MG63 (cell line): Measurements from ENCODE around the gene CFAP298. TPM values are rescaled to one million over a fixed set of nuclear protein-coding genes. Genes with fewer than 3 reads are reported as not detected.
"Not testable (repeated sequence)": the region's sequence is repeated elsewhere in the genome, so short reads cannot be mapped to it uniquely, and the experiment has no call there.

ENCODE experiments used
- DNase-seq: peaks from one replicate; pipeline ENCODE4 v3.0.0-alpha.2; 2020
- H3K27me3 ChIP-seq: fragments of 250-450 bp; sonication (Bioruptor Pico); 2 replicates; pipeline ENCODE4 v1.5.1; 2020; ENCODE audit warnings: mild to moderate bottlenecking, moderate library complexity
- H3K36me3 ChIP-seq: fragments of 250-450 bp; sonication (Bioruptor Pico); 2 replicates; pipeline ENCODE4 v1.5.1; 2020; ENCODE audit warnings: mild to moderate bottlenecking, moderate library complexity
- H3K4me3 ChIP-seq: fragments of 250-450 bp; sonication (Bioruptor Pico); 2 replicates; pipeline ENCODE4 v1.5.1; 2020; ENCODE audit warnings: mild to moderate bottlenecking, moderate library complexity
- H3K9me3 ChIP-seq: fragments of 250-450 bp; sonication (Bioruptor Pico); 2 replicates; pipeline ENCODE4 v1.5.1; 2020; ENCODE audit warnings: mild to moderate bottlenecking, moderate library complexity
- total RNA-seq: library from RNA; depleted of rRNA; stranded (reverse); fragments of >200 nt; shearing (Covaris generic); gene quantifications from 2 replicates; pipeline ENCODE4 v1.2.3, GENCODE V29; 2014; ENCODE audit warnings: low replicate concordance; rRNA removed

Gene CFAP298, protein sequence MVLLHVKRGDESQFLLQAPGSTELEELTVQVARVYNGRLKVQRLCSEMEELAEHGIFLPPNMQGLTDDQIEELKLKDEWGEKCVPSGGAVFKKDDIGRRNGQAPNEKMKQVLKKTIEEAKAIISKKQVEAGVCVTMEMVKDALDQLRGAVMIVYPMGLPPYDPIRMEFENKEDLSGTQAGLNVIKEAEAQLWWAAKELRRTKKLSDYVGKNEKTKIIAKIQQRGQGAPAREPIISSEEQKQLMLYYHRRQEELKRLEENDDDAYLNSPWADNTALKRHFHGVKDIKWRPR
- total RNA-seq = 65.4 and 92.8 TPM in 2 replicates

DNA sequence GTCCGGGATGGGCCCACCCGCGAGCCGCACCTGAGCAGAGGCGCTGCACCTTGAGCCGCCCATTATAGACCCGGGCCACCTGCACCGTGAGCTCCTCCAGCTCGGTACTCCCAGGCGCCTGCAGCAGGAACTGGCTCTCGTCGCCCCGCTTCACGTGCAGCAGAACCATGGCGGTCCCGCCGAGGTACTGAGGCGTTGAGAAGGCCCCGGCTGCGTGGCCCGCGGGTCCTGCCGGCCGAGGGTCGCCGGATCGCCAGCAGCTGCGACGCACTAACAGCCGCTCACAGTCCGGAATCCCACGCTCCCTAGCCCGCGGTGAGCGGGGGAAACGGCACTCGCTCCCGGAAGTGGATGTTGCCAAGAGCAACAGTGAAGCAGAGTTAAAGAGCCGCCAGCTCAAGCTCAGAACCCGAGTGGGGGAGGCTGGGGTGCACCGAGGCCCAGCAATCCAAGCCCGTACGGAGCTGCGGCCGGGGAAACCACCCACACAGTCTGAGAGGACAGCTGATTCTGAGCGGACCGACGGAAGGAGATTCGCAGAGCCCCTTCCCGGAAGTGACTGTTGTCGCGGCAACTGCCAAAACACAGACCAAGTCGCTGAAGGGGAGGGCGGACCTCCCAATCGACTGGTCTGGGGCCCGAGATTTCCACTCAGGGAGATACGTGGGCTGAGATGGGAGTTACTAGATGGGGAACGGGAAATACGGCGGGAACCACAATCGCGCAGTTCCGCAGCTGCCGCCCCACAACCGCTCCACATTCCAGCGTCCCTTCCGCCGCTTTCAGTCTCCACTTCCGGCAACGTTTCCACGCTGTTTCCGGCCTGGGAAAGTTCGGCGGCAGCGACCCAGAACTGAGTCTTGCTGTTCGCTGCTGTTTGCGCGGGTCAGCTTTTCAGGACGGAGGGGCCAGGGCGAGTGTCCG is at the start of gene CFAP298:
Gene CFAP298, minus strand, starts transcription at position 303 of the 924 bp plus-strand sequence. Its CDS starts 134 bp downstream, at position 169.
- H3K36me3 ChIP-seq = peaks cover 21% of the 10 kb centered on the region
- peak; percentile 93 for DNase-seq
- H3K4me3 ChIP-seq = peak within 1 kb of the TSS; percentile 98
- H3K9me3 ChIP-seq = no peaks in the 10 kb centered on the region
- H3K27me3 ChIP-seq = no peaks in the 10 kb centered on the region

DNA sequence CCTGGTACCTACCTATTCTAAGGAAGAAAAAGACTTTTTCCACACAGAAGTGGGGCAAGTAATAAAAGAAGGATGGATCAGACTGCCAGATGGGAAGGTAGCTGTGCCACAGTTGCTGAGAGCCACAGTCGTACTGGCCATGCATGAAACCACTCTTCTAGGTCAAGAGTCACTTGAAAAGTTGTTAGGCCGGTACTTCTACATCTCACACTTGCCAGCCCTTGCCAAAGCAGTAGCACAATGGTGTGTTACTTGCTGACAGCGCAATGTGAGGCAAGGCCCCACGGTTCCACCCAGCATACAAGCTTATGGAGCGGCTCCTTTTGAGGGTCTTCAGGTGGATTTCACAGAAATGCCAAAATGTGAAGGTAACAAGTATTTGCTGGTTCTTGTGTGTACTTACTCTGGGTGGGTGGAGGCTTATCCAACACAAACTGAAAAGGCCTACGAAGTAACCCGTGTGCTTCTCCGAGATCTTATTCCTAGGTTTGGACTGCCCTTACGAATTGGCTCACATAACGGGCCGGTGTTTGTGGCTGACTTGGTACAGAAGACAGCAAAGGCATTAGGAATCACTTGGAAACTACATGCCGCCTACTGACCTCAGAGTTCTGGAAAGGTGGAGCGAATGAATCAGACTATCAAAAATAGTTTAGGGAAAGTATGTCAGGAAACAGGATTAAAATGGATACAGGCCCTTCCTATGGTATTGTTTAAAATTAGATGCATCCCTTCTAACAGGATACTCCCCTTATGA is 49.0 kb upstream of the CFAP298 start:
- H3K9me3 ChIP-seq = peaks cover 11% of the 10 kb centered on the region
- not testable (repeated sequence) for DNase-seq, H3K27me3 ChIP-seq, H3K4me3 ChIP-seq
- peaks cover 29% of the 10 kb centered on the region for H3K36me3 ChIP-seq

DNA sequence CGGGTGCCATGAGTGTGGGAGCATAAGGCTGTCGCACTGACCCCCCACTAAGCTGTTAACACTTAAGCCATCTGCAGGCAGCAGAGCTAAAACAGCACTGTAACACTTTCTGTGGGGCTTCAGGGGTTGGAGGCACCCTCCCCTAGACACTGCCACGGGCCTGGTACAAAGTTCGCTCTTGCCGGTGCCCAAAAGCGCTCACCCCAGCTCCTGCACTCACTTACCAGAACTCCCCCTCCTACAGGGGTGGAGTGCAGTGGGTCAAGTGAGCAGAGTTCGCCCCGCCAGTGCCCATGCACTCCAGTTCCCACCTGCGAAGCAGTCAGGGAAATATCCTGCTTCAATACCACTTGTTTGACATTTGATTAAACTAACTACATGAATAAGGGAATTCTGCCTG is 46.3 kb upstream of the CFAP298 start:
- Histone ChIP-seq H3K27me3 (no peaks in the 10 kb centered on the region), H3K4me3 (no peak overlapping the region), H3K36me3 (peaks cover 6% of the 10 kb centered on the region), H3K9me3 (no peaks in the 10 kb centered on the region)
- DNase-seq = no peak

DNA sequence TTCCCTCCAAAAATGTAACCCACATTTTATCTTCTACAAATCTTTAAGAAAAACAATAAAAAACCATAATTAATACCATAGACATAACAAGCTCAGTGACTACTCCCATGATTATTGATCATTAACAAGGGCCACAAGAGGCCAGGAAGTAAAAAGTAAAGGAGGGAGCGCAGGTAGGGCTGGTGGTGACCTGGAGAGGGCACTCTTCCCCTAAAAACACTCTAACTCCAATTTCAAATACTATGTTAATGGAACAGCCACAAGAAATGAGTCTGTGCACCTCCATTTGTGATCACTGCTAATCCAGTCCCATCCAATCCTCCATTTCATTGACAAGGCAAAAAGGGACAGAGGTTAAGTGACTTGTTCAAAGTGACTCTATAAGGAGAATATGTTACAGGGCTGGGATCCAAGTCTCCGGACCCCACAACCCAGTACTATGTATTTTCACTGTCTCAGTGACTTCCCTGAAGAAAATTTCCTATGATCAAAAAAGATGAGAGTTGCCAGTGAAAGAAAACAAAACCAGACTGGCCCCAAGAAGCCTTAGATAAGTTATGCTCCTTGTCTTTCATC is 41.2 kb upstream of the CFAP298 start:
- no peak for DNase-seq
- peaks cover 3% of the 10 kb centered on the region for H3K36me3 ChIP-seq
- no peaks in the 10 kb centered on the region for H3K9me3 ChIP-seq

DNA sequence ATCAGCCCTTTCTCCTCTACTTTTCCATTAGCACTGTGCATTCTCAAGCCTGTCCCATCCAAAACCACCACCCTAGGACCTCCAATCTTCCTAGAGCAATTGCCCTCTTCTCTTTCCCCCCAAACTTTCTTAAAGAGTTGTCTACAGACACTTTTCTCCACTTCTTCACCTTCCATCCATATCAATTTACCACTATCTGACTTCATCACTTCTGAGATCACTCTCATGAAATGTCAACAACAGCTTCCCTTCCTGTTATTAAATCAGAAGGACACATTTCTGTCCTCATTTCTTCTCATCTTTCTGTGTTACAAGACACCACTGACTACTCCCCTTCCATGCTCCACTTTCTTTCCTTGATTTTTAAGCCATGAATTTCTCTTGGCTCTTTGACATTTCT is 36.0 kb upstream of the CFAP298 start:
- Histone ChIP-seq H3K36me3 (no peaks in the 10 kb centered on the region; the same call in 1 of the 2 replicates), H3K27me3 (no peaks in the 10 kb centered on the region), H3K9me3 (no peaks in the 10 kb centered on the region), H3K4me3 (no peak overlapping the region)
- DNase-seq = no peak

More for the DNA sequence above, 41.2 kb upstream of the CFAP298 start:
- Histone ChIP-seq H3K4me3 (no peak overlapping the region), H3K27me3 (no peaks in the 10 kb centered on the region)

DNA sequence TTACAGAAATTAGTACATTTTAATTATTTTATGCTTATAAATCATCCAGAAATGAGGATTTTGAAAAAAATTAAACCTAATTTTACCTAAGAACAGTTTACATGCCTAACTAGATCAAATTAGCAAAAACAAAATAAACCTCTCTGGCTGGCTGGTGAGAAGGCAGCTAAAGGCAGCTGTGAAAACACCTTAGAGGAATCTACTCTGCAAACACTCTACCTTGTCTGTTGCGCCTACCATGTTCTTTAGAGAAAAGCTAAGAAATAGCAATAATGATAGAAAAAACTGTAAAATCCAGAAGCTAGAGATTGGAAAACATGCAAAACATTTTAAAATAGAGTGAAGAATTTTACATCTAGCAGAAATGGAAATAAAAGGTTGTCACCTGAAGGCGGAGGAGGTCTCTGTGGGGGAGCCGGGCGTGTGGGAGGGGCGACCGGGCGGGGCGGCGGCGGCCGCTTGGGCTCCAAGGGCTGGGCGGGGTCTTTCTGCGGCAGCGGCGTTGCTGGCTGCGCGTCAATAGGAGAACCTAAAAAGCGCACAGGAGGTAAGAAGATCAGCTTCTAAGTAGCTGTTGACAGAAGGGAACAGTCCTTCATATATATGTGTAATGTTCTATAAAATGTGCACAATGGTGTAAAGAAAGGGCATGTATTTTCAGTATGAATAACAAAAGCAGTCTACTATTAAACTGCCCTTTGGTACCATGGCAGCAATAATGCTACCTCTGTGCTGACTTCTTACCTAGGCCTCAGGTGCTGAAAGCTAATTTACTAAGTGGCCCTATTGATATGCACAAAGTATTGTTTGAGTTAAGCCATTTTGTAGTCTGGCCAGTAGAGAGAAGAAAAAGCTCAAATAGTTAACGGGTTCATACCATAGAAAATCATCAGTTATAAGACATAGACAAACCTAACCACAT is 33.3 kb upstream of the CFAP298 start:
- Histone ChIP-seq H3K36me3 (peaks cover 3% of the 10 kb centered on the region), H3K27me3 (no peaks in the 10 kb centered on the region), H3K9me3 (no peaks in the 10 kb centered on the region), H3K4me3 (no peak overlapping the region)
- no peak for DNase-seq

DNA sequence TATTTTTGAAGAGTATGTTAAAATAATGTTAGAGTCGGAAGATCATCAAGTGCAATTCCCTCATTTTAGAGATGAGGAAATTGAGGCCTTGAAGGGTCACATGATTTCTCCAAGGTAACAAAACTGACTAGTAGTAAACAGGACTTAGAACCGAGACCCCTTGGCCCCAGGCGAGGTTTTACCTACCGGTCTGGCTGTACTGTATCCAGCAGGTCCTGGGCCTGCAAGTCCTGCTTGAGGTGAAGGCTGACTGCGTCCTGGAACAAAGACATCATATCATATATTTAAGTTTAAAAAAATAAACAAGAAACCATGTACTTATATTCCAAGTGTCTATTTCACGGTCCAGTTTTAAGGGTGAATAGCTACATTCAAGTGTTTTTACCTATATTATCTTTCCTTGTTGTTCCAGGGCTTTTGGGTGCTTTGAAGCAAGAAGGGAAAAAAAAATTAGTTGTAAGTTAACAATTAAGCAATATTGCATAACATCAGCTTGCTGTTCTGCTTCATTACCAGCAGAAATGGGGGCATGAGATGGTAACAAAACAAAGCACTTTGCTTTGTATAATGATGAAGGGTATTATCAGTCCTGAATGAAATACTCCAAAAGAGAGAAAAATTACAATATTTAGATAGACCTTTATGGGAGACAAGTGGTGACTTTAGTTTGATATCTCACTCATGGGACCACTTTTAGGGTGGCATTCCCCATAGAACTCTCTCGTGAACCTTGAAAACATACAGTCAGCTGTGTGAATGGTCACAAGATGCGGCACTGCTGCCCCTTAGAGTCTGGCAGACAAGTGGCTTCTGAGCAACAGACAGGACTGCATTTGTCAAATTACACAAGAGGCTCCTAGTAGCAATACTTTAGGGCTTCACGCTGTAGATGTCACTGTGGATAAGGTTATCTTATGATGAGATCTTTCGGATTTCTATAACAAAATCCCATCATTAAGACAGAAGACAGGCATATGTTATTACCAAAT is 29.8 kb upstream of the CFAP298 start:
- Histone ChIP-seq H3K4me3 (no peak overlapping the region), H3K27me3 (no peaks in the 10 kb centered on the region), H3K9me3 (no peaks in the 10 kb centered on the region), H3K36me3 (peaks cover 3% of the 10 kb centered on the region)
- no peak for DNase-seq

DNA sequence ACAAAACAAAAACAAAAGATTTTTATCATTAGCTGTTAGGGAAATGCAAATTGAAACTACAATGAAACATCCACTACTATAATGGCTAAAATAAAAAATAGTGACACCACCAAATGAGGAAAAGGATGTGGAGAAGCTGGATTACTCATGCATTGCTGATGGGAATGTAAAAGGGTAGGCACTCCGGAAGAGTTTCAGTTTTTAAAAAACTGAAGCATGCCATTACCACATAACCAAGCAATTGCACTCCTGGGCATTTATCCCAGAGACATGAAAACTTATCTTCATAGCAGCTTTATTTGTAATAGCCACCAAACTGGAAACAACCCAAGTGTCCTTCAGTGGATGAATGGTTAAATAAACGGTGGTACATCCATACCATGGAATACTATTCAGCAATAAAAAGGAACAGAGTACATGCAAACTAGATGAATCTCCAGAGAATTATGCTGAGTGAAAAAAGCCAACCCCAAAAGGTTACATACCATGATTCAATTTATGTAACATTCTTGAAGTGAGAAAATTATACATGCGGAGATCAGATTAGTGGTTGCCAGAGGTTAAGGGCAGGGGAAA is 14.5 kb upstream of the CFAP298 start:
- no peaks in the 10 kb centered on the region for H3K27me3 ChIP-seq
- DNase-seq = no peak
- no peaks in the 10 kb centered on the region for H3K9me3 ChIP-seq
- no peaks in the 10 kb centered on the region; the same call in 1 of the 2 replicates for H3K36me3 ChIP-seq
- no peak overlapping the region for H3K4me3 ChIP-seq

DNA sequence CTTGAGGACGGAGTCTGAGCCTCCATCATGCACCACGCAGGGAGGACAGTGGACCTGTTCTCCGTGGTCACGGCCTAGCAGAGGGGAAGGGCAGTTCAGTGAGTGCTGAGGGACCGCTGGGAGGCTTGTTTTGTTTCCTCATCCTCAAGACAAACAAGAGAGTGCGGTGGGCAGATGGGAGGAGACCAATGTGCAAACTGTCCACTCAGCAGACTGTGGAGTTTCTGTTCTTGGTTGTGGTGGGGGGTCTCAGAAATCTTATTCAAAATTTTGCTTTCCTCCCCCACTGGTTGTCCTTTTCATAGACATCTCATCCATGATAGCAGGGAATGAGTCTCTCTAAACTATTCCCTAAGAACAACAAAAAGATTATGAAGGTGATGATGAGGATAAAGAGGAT is 6.0 kb upstream of the CFAP298 start:
- H3K4me3 ChIP-seq, H3K36me3 ChIP-seq: not testable (repeated sequence)

DNA sequence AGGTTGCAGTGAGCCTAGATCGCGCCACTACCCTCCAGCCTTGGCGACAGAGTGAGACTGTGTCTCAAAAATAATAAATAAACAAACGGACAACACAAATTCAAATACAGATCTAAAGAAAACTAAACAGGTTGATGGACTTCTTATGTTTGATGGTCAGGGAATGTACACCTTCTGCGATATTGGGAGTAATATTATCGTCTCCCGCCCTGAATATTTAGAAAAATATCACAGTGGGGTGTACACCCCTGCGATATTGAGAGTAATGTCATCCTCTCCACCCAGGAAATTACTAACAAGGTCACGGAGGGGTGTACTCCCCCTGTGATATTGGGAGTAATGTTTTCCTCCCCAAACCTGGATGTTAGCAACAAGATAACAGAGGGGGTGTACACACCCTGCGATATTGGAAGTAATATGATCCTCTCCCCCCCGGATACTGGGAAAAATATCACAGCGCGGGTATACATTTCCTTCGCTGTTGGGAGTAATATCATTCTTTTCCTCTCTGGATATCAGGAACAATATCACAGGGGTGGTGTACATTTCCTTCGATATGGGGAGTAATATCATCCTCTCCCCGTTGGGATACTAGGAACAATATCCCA is 1.4 kb upstream of the CFAP298 start:
- Histone ChIP-seq H3K27me3 (no peaks in the 10 kb centered on the region), H3K36me3 (peaks cover 18% of the 10 kb centered on the region), H3K4me3 (peak overlapping the region; percentile 98), H3K9me3 (no peaks in the 10 kb centered on the region)
- DNase-seq = no peak

More for the DNA sequence above, 6.0 kb upstream of the CFAP298 start:
- H3K9me3 ChIP-seq, H3K27me3 ChIP-seq, DNase-seq: not testable (repeated sequence)

DNA sequence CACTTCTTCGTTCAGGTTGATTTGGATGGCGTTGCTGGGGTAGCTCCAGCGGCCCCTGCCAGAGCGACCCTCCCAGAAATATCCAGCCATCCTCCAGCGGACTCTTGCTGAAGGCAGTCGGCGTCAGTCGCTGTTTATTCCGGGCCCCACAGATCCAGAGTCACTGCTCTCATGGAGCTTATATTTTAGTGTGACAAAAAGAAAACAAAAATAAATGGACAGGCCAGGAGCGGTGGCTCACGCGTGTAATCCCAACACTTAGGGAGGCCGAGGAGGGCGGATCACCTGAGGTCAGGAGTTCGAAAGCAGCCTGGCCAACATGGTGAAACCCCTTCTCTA is 791 bp upstream of the CFAP298 start:
- peak overlapping the region; percentile 98 for H3K4me3 ChIP-seq
- H3K27me3 ChIP-seq = no peaks in the 10 kb centered on the region
- H3K9me3 ChIP-seq = no peaks in the 10 kb centered on the region
- DNase-seq = no peak
- peaks cover 18% of the 10 kb centered on the region for H3K36me3 ChIP-seq

DNA sequence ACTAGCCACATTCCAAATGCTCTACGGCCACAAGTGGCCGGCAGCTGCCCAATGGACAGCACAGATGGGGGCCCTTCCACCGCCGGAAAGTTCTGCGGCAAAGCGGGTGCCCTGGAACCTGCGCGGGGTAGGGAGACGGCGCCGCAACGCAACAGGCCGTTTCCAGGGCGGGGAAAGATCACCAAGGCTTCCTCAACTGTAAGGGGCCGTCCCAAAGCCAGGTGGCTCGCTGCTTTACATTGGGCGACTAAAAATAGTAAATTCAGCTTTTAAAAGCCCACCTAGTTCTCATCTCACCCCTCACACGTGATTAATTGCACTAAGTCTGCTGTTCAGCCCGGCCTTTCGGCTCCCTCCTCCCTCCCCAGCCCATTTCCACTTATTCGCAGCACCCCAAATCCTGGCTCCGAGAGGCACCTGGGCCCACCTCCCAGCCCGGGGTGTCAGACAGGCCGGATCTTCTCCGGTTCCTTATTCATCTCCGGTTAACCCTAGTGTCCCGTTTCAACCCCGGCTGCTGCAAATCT is 643 bp downstream of the CFAP298 start:
- peaks cover 27% of the 10 kb centered on the region for H3K36me3 ChIP-seq
- H3K9me3 ChIP-seq = no peaks in the 10 kb centered on the region
- H3K27me3 ChIP-seq = no peaks in the 10 kb centered on the region
- peak overlapping the region; percentile 98 for H3K4me3 ChIP-seq
- DNase-seq = peak; percentile 35

DNA sequence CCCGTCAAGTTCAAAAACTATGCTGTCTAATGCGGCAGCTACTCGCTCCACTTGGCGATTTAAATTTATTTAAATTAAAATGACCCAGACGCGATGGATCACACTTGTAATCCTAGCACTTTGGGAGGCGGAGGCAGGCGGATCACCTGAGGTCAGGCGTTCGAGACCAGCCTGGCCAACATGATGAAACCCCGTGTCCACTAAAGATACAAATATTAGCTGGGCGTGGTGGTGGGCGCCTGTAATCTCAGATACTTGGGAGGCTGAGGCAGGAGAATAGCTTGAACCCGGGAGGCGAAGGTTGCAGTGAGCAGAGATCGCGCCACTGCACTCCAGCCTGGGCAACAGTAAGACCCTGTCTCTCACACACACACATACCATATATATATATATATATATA is 1.2 kb downstream of the CFAP298 start:
- peaks cover 30% of the 10 kb centered on the region for H3K36me3 ChIP-seq
- H3K27me3 ChIP-seq, DNase-seq, H3K9me3 ChIP-seq: not testable (repeated sequence)
- peak overlapping the region; percentile 98 for H3K4me3 ChIP-seq

DNA sequence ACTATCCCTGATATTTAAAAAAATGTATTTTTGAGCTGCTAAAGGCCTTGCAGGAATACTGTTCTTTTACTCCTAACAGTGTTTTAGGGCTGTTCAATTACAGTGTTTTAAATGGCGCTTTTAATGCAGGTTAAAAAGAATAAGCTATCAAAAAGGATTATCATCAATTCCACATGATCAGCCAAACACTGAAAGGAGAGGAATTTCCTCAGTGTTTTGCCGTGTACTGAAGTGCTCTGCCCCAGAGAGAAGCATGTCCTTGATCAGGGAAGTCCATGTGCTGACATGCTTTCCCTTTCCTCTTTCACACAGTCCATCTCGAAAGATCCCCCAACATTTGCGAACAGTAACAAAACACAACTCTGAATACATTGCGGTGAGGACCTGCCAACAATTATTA is 3.3 kb downstream of the CFAP298 start:
- Histone ChIP-seq H3K9me3 (no peaks in the 10 kb centered on the region), H3K4me3 (no peak overlapping the region), H3K27me3 (no peaks in the 10 kb centered on the region), H3K36me3 (peaks cover 44% of the 10 kb centered on the region)
- DNase-seq = no peak
